NT2/D1 (cell line): ENCODE results near the gene GPT2.

Experiments used
- DNase-seq: peaks from one replicate; pipeline ENCODE4 v3.0.0-alpha.2; 2011; ENCODE audit warnings: low read depth, low spot score
- H3K27me3 ChIP-seq: 2 replicates; pipeline ENCODE4 v1.6.0; 2011; ENCODE audit warnings: mild to moderate bottlenecking; ENCODE audit not compliant: insufficient read length, insufficient read depth
- H3K36me3 ChIP-seq: 2 replicates; pipeline ENCODE4 v1.6.1; 2011; ENCODE audit warnings: mild to moderate bottlenecking, low read length, mixed read lengths; ENCODE audit not compliant: insufficient read depth, insufficient read length
- H3K4me1 ChIP-seq: 2 replicates; pipeline ENCODE4 v1.5.1; 2011; ENCODE audit not compliant: insufficient read depth, insufficient read length
- H3K4me3 ChIP-seq: 2 replicates; pipeline ENCODE4 v1.5.1; 2011; ENCODE audit warnings: low read depth; ENCODE audit not compliant: insufficient read length
- H3K9ac ChIP-seq: 2 replicates; pipeline ENCODE4 v1.6.0; 2011; ENCODE audit warnings: low read depth; ENCODE audit not compliant: insufficient read length
- H3K9me3 ChIP-seq: 2 replicates; pipeline ENCODE4 v1.5.1; 2011; ENCODE audit warnings: mild to moderate bottlenecking, low read length; ENCODE audit not compliant: insufficient read depth
- SUZ12 ChIP-seq: IDR thresholded peaks from 2 replicates; pipeline ENCODE4 v1.6.1; 2011; ENCODE audit not compliant: insufficient read length, insufficient read depth; ENCODE audit errors: extremely low read depth
- YY1 ChIP-seq: IDR thresholded peaks from 2 replicates; pipeline ENCODE4 v1.6.1; 2011; ENCODE audit not compliant: insufficient read length, insufficient read depth
- ZNF274 ChIP-seq: IDR thresholded peaks from 2 replicates; pipeline ENCODE4 v1.6.1; 2011; ENCODE audit warnings: mild to moderate bottlenecking, low read depth, low read length

Gene GPT2

DNA sequence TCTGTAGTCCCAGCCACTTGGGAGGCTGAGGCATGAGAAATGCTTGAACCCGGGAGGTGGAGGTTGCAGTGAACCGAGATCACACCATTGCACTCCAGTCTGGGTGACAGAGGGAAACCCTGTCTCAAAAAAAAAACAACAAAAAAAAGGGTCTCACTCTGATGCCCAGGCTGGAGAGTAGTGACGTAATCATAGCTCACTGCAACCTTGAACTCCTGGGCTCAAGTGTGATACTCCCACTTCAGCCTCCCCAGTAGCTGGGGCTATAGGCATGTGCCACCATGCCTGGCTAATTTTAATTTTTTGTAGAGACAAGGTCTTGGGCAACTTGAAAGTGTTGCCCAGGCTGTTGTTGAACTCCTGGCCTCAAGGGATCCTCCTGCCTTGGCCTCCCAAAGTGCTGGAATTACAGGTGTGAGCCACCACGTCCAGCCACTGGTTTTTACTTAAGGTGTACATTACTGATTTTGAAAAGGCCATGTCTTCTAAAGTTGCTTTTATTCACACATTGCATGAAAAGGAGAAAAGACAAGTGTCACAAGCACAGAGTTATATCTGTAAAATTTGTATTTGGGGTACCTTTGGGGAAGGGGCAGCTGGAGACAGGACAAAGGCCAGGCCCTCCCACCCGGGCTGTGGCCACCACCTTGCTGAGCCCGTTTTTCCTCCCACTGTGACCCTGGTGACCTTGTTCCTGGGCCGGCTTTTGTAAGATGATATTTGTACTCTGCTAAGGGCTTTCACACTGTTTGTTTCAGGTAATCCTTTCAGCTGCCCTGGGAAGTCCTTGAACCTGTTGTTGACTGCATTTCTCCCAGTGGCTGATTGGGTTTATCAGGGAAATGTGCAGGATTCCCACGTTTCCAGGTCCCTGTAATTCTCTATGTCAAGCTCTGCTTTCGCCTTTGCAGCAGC lies 11.5 kb downstream of the GPT2 start:
- Histone ChIP-seq H3K9ac (no peak overlapping the region), H3K9me3 (no peaks in the 10 kb centered on the region), H3K36me3 (peaks cover 51% of the 10 kb centered on the region), H3K27me3 (no peaks in the 10 kb centered on the region), H3K4me3 (no peak overlapping the region), H3K4me1 (peaks cover 35% of the 10 kb centered on the region)
- no peak for DNase-seq
- no peak for TF ChIP-seq ZNF274
- TF ChIP-seq YY1 = no peak
- no peak for TF ChIP-seq SUZ12

GRCh38 chr16:46896314-46896968 lies 12.3 kb downstream of the GPT2 start:
- Histone ChIP-seq H3K4me3 (no peak overlapping the region), H3K36me3 (peaks cover 55% of the 10 kb centered on the region), H3K9me3 (no peaks in the 10 kb centered on the region), H3K4me1 (peaks cover 38% of the 10 kb centered on the region), H3K27me3 (no peaks in the 10 kb centered on the region), H3K9ac (no peak overlapping the region)
- no peak for DNase-seq
- TF ChIP-seq ZNF274 = no peak

- TF ChIP-seq SUZ12 (no peak), ZNF274 (no peak), YY1 (no peak)
- Histone ChIP-seq H3K36me3 (peaks cover 59% of the 10 kb centered on the region), H3K27me3 (no peaks in the 10 kb centered on the region)
Measured at GRCh38 chr16:46897471-46897870, 13.3 kb downstream of the GPT2 start.

DNA sequence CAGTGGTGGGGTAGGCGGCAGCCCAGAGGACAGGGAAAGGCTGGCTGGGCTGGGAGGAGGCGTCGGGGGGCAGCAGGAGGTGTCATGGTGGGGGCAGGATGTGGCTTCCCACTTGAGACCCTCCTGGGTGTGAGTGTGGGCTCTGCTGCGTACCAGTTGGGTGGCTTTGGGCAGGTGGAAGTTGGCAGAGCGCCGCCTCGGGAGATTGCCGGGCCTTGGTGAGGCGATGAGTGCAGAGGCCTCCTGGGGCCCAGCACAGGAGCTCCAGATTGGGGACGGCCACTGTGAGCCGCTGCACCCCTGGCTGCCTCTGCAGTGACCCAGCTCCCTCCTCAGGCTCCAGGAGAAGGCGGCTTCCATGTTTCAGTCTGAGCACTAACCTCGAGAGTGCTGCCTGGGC lies 13.8 kb downstream of the GPT2 start:
- H3K27me3 ChIP-seq = no peaks in the 10 kb centered on the region
- DNase-seq = no peak
- H3K9me3 ChIP-seq = no peaks in the 10 kb centered on the region
- H3K9ac ChIP-seq = no peak overlapping the region
- H3K4me3 ChIP-seq = no peak overlapping the region
- H3K4me1 ChIP-seq = peaks cover 43% of the 10 kb centered on the region
- peaks cover 59% of the 10 kb centered on the region for H3K36me3 ChIP-seq
- TF ChIP-seq YY1 = no peak
- no peak for TF ChIP-seq SUZ12
- TF ChIP-seq ZNF274 = no peak

More at GRCh38 chr16:46897471-46897870, 13.3 kb downstream of the GPT2 start:
- H3K9me3 ChIP-seq = no peaks in the 10 kb centered on the region
- H3K4me3 ChIP-seq = no peak overlapping the region
- peaks cover 43% of the 10 kb centered on the region for H3K4me1 ChIP-seq
- H3K9ac ChIP-seq = no peak overlapping the region
- DNase-seq = no peak

- Histone ChIP-seq H3K36me3 (peaks cover 57% of the 10 kb centered on the region), H3K9me3 (no peaks in the 10 kb centered on the region), H3K4me1 (peaks cover 32% of the 10 kb centered on the region), H3K4me3 (no peak overlapping the region), H3K27me3 (no peaks in the 10 kb centered on the region), H3K9ac (no peak overlapping the region)
- no peak for DNase-seq
- no peak for TF ChIP-seq SUZ12
- TF ChIP-seq YY1 = no peak
- no peak for TF ChIP-seq ZNF274
Measured at GRCh38 chr16:46899443-46900143, 15.4 kb downstream of the GPT2 start.

- peaks cover 57% of the 10 kb centered on the region for H3K36me3 ChIP-seq
- no peak for DNase-seq
- no peaks in the 10 kb centered on the region for H3K9me3 ChIP-seq
- no peak overlapping the region for H3K4me3 ChIP-seq
- no peak overlapping the region for H3K9ac ChIP-seq
- H3K4me1 ChIP-seq = peaks cover 27% of the 10 kb centered on the region
- TF ChIP-seq YY1 (no peak), ZNF274 (no peak), SUZ12 (no peak)
- H3K27me3 ChIP-seq = no peaks in the 10 kb centered on the region
Measured at GRCh38 chr16:46900455-46901235, 16.5 kb downstream of the GPT2 start.
